RPMI7951 (cell line): ENCODE results near the gene HEATR3. TPM values are rescaled to one million over a fixed set of nuclear protein-coding genes. Genes with fewer than 3 reads are reported as not detected.

Source experiments
- DNase-seq: peaks from one replicate; pipeline ENCODE4 v3.0.0-alpha.2; 2012; ENCODE audit warnings: low read depth
- total RNA-seq: library from RNA; depleted of rRNA; stranded (reverse); fragments of >200 nt; shearing (Covaris generic); gene quantifications from 2 replicates; pipeline ENCODE4 v1.2.3, GENCODE V29; 2014; rRNA removed

Gene HEATR3
- total RNA-seq, 1 experiment from 2014 or later, result 13.3 TPM

DNA sequence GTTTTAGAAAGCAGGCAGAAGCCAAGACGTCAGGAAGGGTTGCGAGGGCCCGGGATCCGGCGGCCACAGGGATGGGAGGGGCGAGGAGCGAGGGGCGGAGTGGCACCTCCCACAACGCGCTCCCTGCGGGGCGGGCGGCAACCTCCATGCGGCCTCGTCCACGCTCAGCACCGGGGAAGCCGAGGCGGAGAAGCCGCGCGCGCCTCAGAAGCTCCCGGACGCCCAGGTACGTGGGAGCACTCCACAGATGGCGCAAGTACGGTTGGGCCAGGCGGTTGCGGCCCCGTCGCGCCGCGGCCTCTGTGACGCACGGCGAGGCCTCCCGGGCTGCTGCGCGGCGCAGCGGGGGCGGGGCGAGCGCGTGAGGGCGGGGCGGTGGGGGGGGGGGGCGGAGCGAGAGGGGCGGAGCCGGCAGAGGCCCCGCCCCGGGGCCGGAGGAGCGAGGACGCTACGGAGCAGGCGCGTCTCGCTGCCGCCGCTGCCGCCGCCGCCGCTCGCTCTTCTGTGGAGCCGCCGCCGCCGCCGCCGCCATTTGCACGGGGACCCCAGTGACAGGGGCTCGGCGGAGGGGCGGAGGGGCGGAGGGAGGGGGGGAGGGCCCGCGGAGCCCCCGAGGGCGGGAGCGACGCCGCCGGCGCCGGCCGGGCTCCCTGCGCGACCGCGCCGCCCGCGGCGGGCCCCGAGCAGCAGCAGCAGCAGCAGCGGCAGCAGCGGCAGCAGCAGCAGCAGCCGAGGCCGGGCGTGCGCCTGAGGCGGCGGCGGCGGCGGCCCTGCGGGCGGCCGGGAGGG, 87.2 kb downstream of the HEATR3 start, which contains the start of gene TENT4B:
Gene TENT4B, plus strand, starts transcription at position 500 of the 789 bp plus-strand sequence. CDS start 316 bp downstream, outside the sequence.
- DNase-seq, result peak; percentile 81

DNA sequence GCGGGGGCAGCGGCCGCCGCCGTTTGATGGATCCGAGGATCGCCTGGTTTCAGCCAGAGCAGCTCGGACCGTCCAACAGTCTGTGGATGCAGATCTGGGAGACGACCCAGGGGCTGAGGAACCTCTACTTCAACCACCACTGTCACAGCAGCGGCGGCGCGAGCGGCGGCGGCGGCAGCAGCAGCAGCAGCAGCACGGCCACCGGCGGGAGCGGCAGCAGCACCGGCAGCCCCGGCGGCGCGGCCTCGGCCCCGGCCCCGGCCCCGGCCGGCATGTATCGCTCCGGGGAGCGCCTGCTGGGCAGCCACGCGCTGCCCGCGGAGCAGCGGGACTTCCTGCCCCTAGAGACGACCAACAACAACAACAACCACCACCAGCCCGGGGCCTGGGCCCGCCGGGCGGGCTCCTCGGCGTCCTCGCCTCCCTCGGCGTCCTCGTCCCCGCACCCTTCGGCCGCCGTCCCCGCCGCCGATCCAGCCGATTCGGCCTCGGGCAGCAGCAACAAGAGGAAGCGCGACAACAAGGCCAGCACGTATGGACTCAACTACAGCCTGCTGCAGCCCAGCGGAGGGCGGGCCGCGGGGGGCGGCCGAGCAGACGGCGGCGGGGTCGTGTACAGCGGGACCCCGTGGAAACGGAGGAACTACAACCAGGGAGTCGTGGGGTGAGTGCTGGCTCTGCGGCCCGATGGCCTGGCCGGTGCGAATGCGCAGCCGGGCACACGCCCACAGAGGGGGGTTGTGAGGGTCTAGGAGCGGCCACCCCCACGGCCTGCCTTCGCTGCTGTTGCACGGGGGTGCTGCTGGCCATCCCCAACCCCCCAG, 88.0 kb downstream of the HEATR3 start:
- DNase-seq, result peak; percentile 40

DNA sequence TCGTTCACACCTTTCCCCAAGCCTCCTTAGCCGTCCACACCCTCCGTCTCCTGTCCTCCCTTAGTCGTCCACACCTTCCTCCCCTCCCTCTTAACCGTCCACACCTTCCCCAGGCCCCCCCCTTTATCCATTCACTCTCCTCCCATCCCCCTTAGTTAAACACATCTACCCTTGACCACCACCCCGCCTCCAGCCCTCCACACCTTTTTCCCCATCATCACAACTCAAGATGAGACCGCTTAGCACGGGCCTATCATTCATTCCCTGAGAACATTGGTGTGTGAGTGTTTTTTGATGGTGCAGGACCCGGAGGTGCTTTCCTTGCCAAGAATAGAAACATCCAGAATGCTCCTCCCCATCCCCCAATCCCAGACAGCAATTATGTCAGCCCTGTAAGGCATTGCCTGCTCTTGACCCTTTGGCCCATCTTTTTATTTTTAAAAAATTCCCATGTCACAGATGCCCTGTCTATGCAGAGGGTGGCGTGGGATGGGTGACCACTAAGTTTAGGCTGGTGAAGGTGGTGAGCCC, 88.7 kb downstream of the HEATR3 start:
- peak; percentile 15 for DNase-seq

DNA sequence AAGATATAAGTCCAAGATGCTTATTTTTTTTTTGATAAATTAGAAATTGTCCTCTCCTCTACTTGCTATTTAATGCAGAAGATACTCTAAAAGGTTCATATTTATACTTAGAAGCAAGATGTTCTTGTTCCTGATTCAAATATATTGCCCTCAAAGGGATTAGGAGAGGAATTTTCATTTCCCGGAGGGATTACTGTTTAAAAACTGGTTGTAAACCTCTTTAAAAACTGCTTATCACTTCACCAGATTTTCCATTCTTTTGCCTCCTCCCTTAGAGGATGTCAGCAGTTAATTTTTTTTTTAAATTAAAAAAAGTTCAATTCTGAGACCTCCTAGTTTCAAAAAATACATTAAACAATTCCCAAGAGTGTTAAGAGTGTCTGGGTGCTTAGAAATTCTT, 90.2 kb downstream of the HEATR3 start:
- no peak for DNase-seq

Other genes with a start within 250 kb of the HEATR3 start
- under 0.01 and 0.10 TPM in 2 replicates for gene ZNF423, start 209.9 kb upstream of the HEATR3 start, total RNA-seq
- gene CNEP1R1, start 40.7 kb upstream of the HEATR3 start, total RNA-seq, result 35.8 and 37.6 TPM in 2 replicates
- gene TENT4B, start 87.3 kb downstream of the HEATR3 start, total RNA-seq, result 9.5 and 9.8 TPM in 2 replicates
- gene ADCY7, start 200.6 kb downstream of the HEATR3 start, total RNA-seq, result 15.9 and 24.6 TPM in 2 replicates